A549 (cell line): ENCODE data around the gene DDIT3. TPM values are rescaled to one million over a fixed set of nuclear protein-coding genes. Genes with fewer than 3 reads are reported as not detected.

Experiments
- ATAC-seq, 2 experiments: fragments of 200-7000 bp in 1 of 2; fragments of >200 bp in 1 of 2; cut with Nextera tagmentation in 1 of 2; cut with Tn5 transposase in 1 of 2; 3 replicates each; pipeline versions ENCODE4 v1.8.0 to v1.9.1; 2018 to 2020; ENCODE audit warnings: mild to moderate bottlenecking in 1 of 2, moderate library complexity in 1 of 2
- CTCF ChIA-PET: fragments of 300-600 bp; sonication (Branson Sonifier 250); formaldehyde crosslinking; extraction: SDS; loops from one replicate; lab custom pipeline; 2021; ENCODE audit warnings: antibody characterized with exemption, inconsistent platforms; lab: Yijun Ruan, JAX
- POLR2A ChIA-PET: fragments of 350-600 bp; formaldehyde crosslinking; extraction: SDS; loops from one replicate; lab custom pipeline; 2021; ENCODE audit warnings: antibody characterized with exemption, inconsistent platforms; lab: Yijun Ruan, JAX
- DNase-seq, 2 experiments: peaks; one replicate each; pipeline versions ENCODE4 v3.0.0 to v3.0.0-alpha.2; 2011 to 2016; ENCODE audit warnings: low read depth in 1 of 2, low spot score in 1 of 2
- FAIRE-seq: peaks from 2 replicates; lab custom pipeline; 2011; peaks lifted over from hg19 to GRCh38; lab: Jason Lieb, UNC
- H3K27ac ChIP-seq, 2 experiments: fragments of >200 bp; sonication (Bioruptor Twin); formaldehyde crosslinking; 3 replicates each; pipeline ENCODE4 v1.5.1; 2016 to 2017
- H3K4me1 ChIP-seq: fragments of >200 bp; sonication (Bioruptor Twin); formaldehyde crosslinking; 3 replicates; pipeline ENCODE4 v1.6.1; 2016
- H3K4me2 ChIP-seq: fragments of >200 bp; sonication (Bioruptor Twin); formaldehyde crosslinking; 3 replicates; pipeline ENCODE4 v1.6.1; 2016
- H3K4me3 ChIP-seq: fragments of >200 bp; sonication (Bioruptor Twin); formaldehyde crosslinking; 3 replicates; pipeline ENCODE4 v1.5.1; 2016
- H3K9me3 ChIP-seq: fragments of >200 bp; sonication (Bioruptor Twin); formaldehyde crosslinking; 3 replicates; pipeline ENCODE4 v1.6.1; 2016
- CBX2 ChIP-seq: fragments of 200-600 bp; sonication (generic); IDR thresholded peaks from 2 replicates; pipeline ENCODE4 v1.6.1; 2016; ENCODE audit warnings: low read depth, mild to moderate bottlenecking, borderline replicate concordance
- CHD2 ChIP-seq: fragments of 150-350 bp; IDR thresholded peaks from 2 replicates; pipeline ENCODE4 v1.6.1; 2014; ENCODE audit warnings: low read length; ENCODE audit not compliant: partially characterized antibody
- EP300 ChIP-seq, 2 experiments: fragments of >200 bp; sonication (Bioruptor Twin); formaldehyde crosslinking; IDR thresholded peaks; 2 replicates in 1 of 2; 3 replicates in 1 of 2; pipeline ENCODE4 v1.6.1; 2016 to 2017
- FOSB ChIP-seq: fragments of 250-450 bp; sonication (Bioruptor Pico); IDR thresholded peaks from 2 replicates; pipeline ENCODE4 v1.5.0; 2020; ENCODE audit warnings: mild to moderate bottlenecking, moderate library complexity
- HDAC2 ChIP-seq: fragments of 200-600 bp; sonication (generic); IDR thresholded peaks from 2 replicates; pipeline ENCODE4 v1.6.1; 2016
- HOXB13 ChIP-seq: fragments of 250-450 bp; sonication (Bioruptor Pico); IDR thresholded peaks from 2 replicates; pipeline ENCODE4 v1.5.0; 2020; ENCODE audit warnings: low read depth, mild to moderate bottlenecking, moderate library complexity
- JUN ChIP-seq, 2 experiments: fragments of >200 bp; sonication (Bioruptor Twin); formaldehyde crosslinking; IDR thresholded peaks; 2 replicates in 1 of 2; 3 replicates in 1 of 2; pipeline ENCODE4 v1.6.1; 2016 to 2017
- JUNB ChIP-seq: fragments of >200 bp; sonication (Bioruptor Twin); formaldehyde crosslinking; IDR thresholded peaks from 2 replicates; pipeline ENCODE4 v1.6.1; 2016
- MAZ ChIP-seq: fragments of 150-350 bp; IDR thresholded peaks from 2 replicates; pipeline ENCODE4 v1.6.1; 2014; ENCODE audit warnings: antibody characterized with exemption, low read depth, low read length, borderline replicate concordance
- MYC ChIP-seq: IDR thresholded peaks from 2 replicates; pipeline ENCODE4 v1.6.1; 2012; ENCODE audit warnings: mild to moderate bottlenecking, inconsistent platforms, low read length, improper control_type of control experiment, borderline replicate concordance
- NR3C1 ChIP-seq: fragments of >200 bp; sonication (Bioruptor Twin); formaldehyde crosslinking; IDR thresholded peaks from 3 replicates; pipeline ENCODE4 v1.6.1; 2017
- POLR2A ChIP-seq: IDR thresholded peaks from 2 replicates; pipeline ENCODE4 v1.6.1; 2012; ENCODE audit warnings: mild to moderate bottlenecking, low read length
- RNF2 ChIP-seq: fragments of 200-600 bp; sonication (generic); IDR thresholded peaks from 2 replicates; pipeline ENCODE4 v1.6.1; 2016; ENCODE audit warnings: low read depth, mild to moderate bottlenecking, antibody characterized with exemption, moderate library complexity, borderline replicate concordance
- TFCP2L1 ChIP-seq: fragments of 250-450 bp; sonication (Bioruptor Pico); IDR thresholded peaks from 2 replicates; pipeline ENCODE4 v1.5.0; 2021; ENCODE audit warnings: mild to moderate bottlenecking
- TP53 ChIP-seq: fragments of 250-450 bp; sonication (Bioruptor Pico); IDR thresholded peaks from 2 replicates; pipeline ENCODE4 v1.5.0; 2021; ENCODE audit warnings: mild to moderate bottlenecking, moderate library complexity
- ZFP36 ChIP-seq: fragments of 450-650 bp; IDR thresholded peaks from 2 replicates; pipeline ENCODE4 v1.6.1; 2014; ENCODE audit warnings: borderline replicate concordance; ENCODE audit not compliant: partially characterized antibody
- ZSCAN20 ChIP-seq: fragments of 250-450 bp; sonication (Bioruptor Pico); IDR thresholded peaks from 2 replicates; pipeline ENCODE4 v1.8.0; 2022; ENCODE audit warnings: mild to moderate bottlenecking, moderate library complexity
- WGBS: methylation state at CpG from one replicate; pipeline ENCODE4 v1.1.6; 2017; ENCODE audit errors: missing lambda C conversion rate; 5-methylcytosine and 5-hydroxymethylcytosine counted together
- polyA plus RNA-seq, 4 experiments: library from polyadenylated mRNA; depleted of rRNA in 3 of 4; stranded (reverse); fragments of >200 nt; fragmentation: RNase III in 1 of 4; extraction: RNeasy Plus Mini Kit Qiagen cat#74134 plus additional on column Dnase treatment in 1 of 4; gene quantifications; 2 replicates in 3 of 4; 3 replicates in 1 of 4; pipeline ENCODE4 v1.2.3, GENCODE V29; 2011 to 2017
- TF ChIP-seq, protein P1 (sequence below): fragments of 450-650 bp; IDR thresholded peaks from 2 replicates; pipeline ENCODE4 v1.6.1; 2014; ENCODE audit warnings: antibody characterized with exemption
- TF ChIP-seq, protein P2 (sequence below): fragments of 150-350 bp; IDR thresholded peaks from 2 replicates; pipeline ENCODE4 v1.6.1; 2014; ENCODE audit warnings: low read depth, mild to moderate bottlenecking, low read length
- TF ChIP-seq, protein P3 (sequence below): fragments of >200 bp; sonication (Bioruptor Twin); formaldehyde crosslinking; IDR thresholded peaks from 2 replicates; pipeline ENCODE4 v1.6.1; 2016
- TF ChIP-seq, protein P4 (sequence below): IDR thresholded peaks from 2 replicates; pipeline ENCODE4 v1.6.1; 2012
- TF ChIP-seq, protein P5 (sequence below): fragments of 250-450 bp; sonication (Bioruptor Pico); IDR thresholded peaks from 2 replicates; pipeline ENCODE4 v1.5.0; 2020; ENCODE audit warnings: low read depth, mild to moderate bottlenecking, moderate library complexity
- TF ChIP-seq, protein P6 (sequence below): fragments of >200 bp; sonication (Bioruptor Twin); formaldehyde crosslinking; IDR thresholded peaks from 3 replicates; pipeline ENCODE4 v1.5.1; 2016

Gene DDIT3
- polyA plus RNA-seq, 2 of the 4 experiments (the other 2 are of a cell fraction) = 16.0 to 93.0 TPM

DNA sequence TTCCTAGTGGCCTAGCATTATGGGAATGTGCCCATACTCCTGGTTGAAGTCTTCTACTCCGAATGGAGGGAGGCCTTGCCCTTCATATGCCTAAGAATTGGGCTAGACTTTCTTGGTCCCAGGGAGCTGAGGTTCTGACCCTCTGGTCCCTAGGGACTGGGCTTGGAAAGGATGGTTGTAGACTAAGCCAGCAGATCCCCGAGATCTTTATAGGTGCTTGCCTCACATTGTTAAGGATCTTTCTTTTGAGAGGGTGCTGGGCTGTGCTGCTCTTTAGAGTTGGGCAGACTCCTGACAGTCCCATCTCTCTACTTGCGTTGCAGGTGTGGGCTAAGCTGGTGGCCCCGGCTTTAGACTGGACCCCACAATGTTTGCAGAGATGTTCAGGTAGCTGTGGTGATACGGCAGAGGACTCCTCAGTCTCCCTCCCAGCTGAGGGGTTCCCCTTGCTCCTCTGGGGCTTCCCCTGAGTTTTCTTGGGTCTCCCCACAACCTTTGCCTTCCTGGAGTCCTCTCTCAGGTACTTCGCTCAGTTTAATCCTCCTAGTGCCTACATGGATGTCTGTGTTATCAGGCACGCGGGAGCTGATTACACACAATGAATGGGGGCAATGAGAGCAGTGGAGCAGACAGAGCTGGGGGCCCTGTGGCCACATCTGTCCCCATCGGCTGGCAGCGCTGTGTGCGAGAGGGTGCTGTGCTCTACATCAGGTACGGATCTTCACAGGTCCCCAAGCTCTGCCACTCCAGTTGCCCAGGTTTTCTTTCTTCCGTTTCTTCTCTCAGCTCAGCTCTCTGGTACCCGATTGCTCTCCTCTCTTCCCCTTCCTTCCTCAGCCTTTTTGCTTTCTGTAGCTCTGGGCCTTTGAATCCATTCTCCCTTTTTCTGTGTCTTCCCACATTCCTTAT lies 3.6 kb upstream of the DDIT3 start (continued):
- TF ChIP-seq, protein P1, sequence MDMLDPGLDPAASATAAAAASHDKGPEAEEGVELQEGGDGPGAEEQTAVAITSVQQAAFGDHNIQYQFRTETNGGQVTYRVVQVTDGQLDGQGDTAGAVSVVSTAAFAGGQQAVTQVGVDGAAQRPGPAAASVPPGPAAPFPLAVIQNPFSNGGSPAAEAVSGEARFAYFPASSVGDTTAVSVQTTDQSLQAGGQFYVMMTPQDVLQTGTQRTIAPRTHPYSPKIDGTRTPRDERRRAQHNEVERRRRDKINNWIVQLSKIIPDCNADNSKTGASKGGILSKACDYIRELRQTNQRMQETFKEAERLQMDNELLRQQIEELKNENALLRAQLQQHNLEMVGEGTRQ = no peak
- TF ChIP-seq, protein P2, sequence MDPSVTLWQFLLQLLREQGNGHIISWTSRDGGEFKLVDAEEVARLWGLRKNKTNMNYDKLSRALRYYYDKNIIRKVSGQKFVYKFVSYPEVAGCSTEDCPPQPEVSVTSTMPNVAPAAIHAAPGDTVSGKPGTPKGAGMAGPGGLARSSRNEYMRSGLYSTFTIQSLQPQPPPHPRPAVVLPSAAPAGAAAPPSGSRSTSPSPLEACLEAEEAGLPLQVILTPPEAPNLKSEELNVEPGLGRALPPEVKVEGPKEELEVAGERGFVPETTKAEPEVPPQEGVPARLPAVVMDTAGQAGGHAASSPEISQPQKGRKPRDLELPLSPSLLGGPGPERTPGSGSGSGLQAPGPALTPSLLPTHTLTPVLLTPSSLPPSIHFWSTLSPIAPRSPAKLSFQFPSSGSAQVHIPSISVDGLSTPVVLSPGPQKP = no peak
- TF ChIP-seq EP300 (IDR thresholded peaks at IDR 0.05) (no peak), TFCP2L1 (no peak), JUNB (no peak), ZFP36 (no peak), FOSB (CRISPR knock-in tag) (no peak), CBX2 (no peak)
- TF ChIP-seq, protein P3, sequence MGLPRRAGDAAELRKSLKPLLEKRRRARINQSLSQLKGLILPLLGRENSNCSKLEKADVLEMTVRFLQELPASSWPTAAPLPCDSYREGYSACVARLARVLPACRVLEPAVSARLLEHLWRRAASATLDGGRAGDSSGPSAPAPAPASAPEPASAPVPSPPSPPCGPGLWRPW = no peak

DNA sequence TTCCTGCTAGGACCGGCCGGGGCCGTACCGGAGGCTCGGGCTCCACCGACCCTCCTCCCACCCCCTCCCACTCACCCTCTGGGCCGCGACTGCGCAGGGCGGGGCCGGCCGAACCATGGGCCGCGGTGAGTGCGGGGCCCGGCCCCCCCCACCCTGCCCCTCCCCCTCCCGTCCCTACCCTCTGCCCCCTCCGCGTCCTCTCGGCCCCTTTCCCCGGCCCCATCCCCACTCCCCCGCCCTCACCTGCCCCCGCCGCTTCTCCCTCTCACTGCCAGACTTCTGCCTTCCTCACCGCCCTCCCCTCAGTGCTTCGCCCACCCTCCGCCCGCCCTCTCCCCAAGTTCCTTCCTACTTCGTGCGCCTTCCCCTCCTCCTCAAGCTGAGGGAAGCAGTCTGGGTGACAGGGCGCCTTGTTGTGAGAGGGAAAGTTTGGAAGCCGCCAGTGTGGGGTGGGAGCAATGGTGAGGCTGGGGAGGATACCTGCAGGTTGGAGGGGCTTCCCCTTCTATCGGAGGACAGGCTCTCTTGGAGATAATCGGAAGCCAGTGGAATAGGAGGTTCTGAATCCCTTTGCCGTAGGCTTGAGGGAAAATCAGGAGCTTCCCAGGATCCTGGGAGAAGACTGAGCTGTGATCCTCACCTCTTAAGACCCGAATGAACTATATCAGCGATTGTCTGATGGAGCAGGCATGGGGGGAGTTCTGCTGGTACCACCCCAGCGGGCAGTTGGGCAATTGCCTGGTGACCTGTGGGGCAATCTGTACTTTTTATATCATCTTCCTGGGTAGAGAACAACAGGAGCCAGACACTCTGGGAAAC lies 2.8 kb upstream of the DDIT3 start:
- no peak for FAIRE-seq
- H3K9me3 ChIP-seq = no peaks in the 10 kb centered on the region
- DNase-seq = peak in 1 of 2 experiments; percentile 46
- peak overlapping the region; percentile 92 for H3K4me2 ChIP-seq
- peaks cover 45% of the 10 kb centered on the region for H3K4me1 ChIP-seq
- POLR2A ChIA-PET = interaction anchor here (1.2 to 1.3 kb wide), 2 partner anchors 9 to 98 kb away, joined by 3 to 5 read pairs; no protein-coding TSS in a partner anchor
- CTCF ChIA-PET = interaction anchor here (0.9 to 1.7 kb wide), 7 partner anchors 10 to 170 kb away, joined by 3 to 6 read pairs (median 3); no protein-coding TSS in a partner anchor
- peak overlapping the region; percentile 70 for H3K4me3 ChIP-seq
- peak overlapping the region; percentile 95 to 98 for H3K27ac ChIP-seq
- WGBS = 5% methylated on average over 11 of the region's 38 CpGs
- peak in 1 of 2 experiments; percentile 0; a peak in 1 of 6 replicates for ATAC-seq
- TF ChIP-seq, protein P4, sequence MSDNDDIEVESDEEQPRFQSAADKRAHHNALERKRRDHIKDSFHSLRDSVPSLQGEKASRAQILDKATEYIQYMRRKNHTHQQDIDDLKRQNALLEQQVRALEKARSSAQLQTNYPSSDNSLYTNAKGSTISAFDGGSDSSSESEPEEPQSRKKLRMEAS = no peak
- TF ChIP-seq, protein P5, sequence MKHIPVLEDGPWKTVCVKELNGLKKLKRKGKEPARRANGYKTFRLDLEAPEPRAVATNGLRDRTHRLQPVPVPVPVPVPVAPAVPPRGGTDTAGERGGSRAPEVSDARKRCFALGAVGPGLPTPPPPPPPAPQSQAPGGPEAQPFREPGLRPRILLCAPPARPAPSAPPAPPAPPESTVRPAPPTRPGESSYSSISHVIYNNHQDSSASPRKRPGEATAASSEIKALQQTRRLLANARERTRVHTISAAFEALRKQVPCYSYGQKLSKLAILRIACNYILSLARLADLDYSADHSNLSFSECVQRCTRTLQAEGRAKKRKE = no peak
- TF ChIP-seq CBX2 (no peak), MYC (no peak), ZSCAN20 (CRISPR knock-in tag) (no peak), RNF2 (no peak), POLR2A (peak; percentile 78), JUN (IDR thresholded peaks at IDR 0.05) (peak in 1 of 2 experiments; percentile 42; a peak in 1 of 5 replicates), CHD2 (no peak), TP53 (CRISPR knock-in tag) (no peak), HOXB13 (no peak), MAZ (0 out of 2 replicates have a peak, but pooled peaks have one; percentile 2), HDAC2 (no peak), NR3C1 (no peak), JUNB (no peak)
- TF ChIP-seq, protein P6, sequence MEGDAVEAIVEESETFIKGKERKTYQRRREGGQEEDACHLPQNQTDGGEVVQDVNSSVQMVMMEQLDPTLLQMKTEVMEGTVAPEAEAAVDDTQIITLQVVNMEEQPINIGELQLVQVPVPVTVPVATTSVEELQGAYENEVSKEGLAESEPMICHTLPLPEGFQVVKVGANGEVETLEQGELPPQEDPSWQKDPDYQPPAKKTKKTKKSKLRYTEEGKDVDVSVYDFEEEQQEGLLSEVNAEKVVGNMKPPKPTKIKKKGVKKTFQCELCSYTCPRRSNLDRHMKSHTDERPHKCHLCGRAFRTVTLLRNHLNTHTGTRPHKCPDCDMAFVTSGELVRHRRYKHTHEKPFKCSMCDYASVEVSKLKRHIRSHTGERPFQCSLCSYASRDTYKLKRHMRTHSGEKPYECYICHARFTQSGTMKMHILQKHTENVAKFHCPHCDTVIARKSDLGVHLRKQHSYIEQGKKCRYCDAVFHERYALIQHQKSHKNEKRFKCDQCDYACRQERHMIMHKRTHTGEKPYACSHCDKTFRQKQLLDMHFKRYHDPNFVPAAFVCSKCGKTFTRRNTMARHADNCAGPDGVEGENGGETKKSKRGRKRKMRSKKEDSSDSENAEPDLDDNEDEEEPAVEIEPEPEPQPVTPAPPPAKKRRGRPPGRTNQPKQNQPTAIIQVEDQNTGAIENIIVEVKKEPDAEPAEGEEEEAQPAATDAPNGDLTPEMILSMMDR = no peak
- TF ChIP-seq, protein P2 = no peak
